A673 (cell line): ENCODE results near the gene RAB11FIP4.

ENCODE experiments used
- CTCF ChIP-seq: fragments of 300-800, 200-600 bp; sonication (generic); conservative IDR thresholded peaks from 2 replicates; pipeline ENCODE4 v1.5.1; 2017; ENCODE audit warnings: low read depth, mild to moderate bottlenecking, antibody characterized with exemption, low read length, moderate library complexity, mixed read lengths
- EZH2 ChIP-seq: fragments of 200-600 bp; sonication (generic); IDR thresholded peaks from 2 replicates; pipeline ENCODE4 v1.6.1; 2017; ENCODE audit warnings: borderline replicate concordance, low read depth, mild to moderate bottlenecking, mixed read lengths, antibody characterized with exemption, low read length; ENCODE audit not compliant: poor library complexity, severe bottlenecking

- TF ChIP-seq CTCF, result no peak
- no peak for TF ChIP-seq EZH2
These were observed 42.0 kb upstream of the RAB11FIP4 start for GRCh38 chr17:31349454-31349853.
